Skin of body (tissue), 2 donors: Measurements from ENCODE around the gene EFHD1. TPM values are rescaled to one million over a fixed set of nuclear protein-coding genes. Genes with fewer than 3 reads are reported as not detected.

Experiments used
- small RNA-seq: library from RNA; depleted of rRNA; stranded (forward); fragments of <200 nt; gene quantifications from one replicate; pipeline ENCODE3, GENCODE V24; 2014; ENCODE audit warnings: low replicate concordance
- total RNA-seq: library from RNA; depleted of rRNA; stranded (reverse); fragments of >200 nt; gene quantifications from one replicate; pipeline ENCODE4 v1.2.3, GENCODE V29; 2014

EFHD1 gene
- total RNA-seq, 1 donor from 2014 or later: 2.7 TPM

Small RNAs within 50 kb of the gene (small RNA-seq; reads per million reads assigned to genes)
- 0.17 reads per million for gene RN7SL359P

Other genes with a start within 250 kb of the EFHD1 start
- gene ALPG, start 226.8 kb upstream of the EFHD1 start, total RNA-seq: not detected
- not detected for gene ALPI, start 177.5 kb upstream of the EFHD1 start, total RNA-seq
- 0.30 TPM for gene ECEL1, start 145.8 kb upstream of the EFHD1 start, total RNA-seq
- gene PRSS56, start 113.2 kb upstream of the EFHD1 start, total RNA-seq: not detected
- gene CHRND, start 107.4 kb upstream of the EFHD1 start, total RNA-seq: 2.4 TPM
- gene CHRNG, start 93.9 kb upstream of the EFHD1 start, total RNA-seq: 1.6 TPM
- 5.1 TPM for gene TIGD1, start 83.0 kb upstream of the EFHD1 start, total RNA-seq
- gene EIF4E2, start 82.9 kb upstream of the EFHD1 start, total RNA-seq: 50.6 TPM
- gene GIGYF2, start 63.7 kb downstream of the EFHD1 start, total RNA-seq: 95.5 TPM
- gene KCNJ13, start 143.0 kb downstream of the EFHD1 start, total RNA-seq: 0.79 TPM
- gene SNORC, start 236.7 kb downstream of the EFHD1 start, total RNA-seq: 0.30 TPM